Lower lobe of right lung (tissue), 2 donors: ENCODE results near the gene HPS6. TPM values are rescaled to one million over a fixed set of nuclear protein-coding genes. Genes with fewer than 3 reads are reported as not detected.

Experiments
- ATAC-seq, 2 donors: fragments of 200-7000 bp; cut with Tn5 transposase; one replicate each; pipeline ENCODE4 v1.9.1; 2020 to 2022; ENCODE audit warnings: mild to moderate bottlenecking in 2 of 2, moderate library complexity in 2 of 2
- DNase-seq: peaks from one replicate; pipeline ENCODE4 v3.0.0-alpha.2; 2020
- H3K27ac ChIP-seq: fragments of 200-600 bp; one replicate; pipeline ENCODE4 v1.8.0; 2022
- H3K27me3 ChIP-seq: fragments of 200-600 bp; one replicate; pipeline ENCODE4 v1.8.0; 2022; ENCODE audit warnings: low read depth
- H3K36me3 ChIP-seq: fragments of 200-600 bp; one replicate; pipeline ENCODE4 v1.8.0; 2022; ENCODE audit warnings: mild to moderate bottlenecking
- H3K4me1 ChIP-seq: fragments of 200-600 bp; one replicate; pipeline ENCODE4 v1.8.0; 2022
- H3K4me3 ChIP-seq: fragments of 200-600 bp; one replicate; pipeline ENCODE4 v1.8.0; 2022; ENCODE audit warnings: mild to moderate bottlenecking
- H3K9me3 ChIP-seq: fragments of 200-600 bp; one replicate; pipeline ENCODE4 v1.8.0; 2022
- intact Hi-C: fragments of 100-400 bp; cut with DNase I; formaldehyde crosslinking; loops from one replicate; pipeline ENCODE4 v1.11.0; 2022
- total RNA-seq: library from RNA; stranded (reverse); fragmentation: NEBNext Ultra II Directional; extraction: Animal tissue kit (Norgen Biotek cat#: 25700); gene quantifications from one replicate; pipeline ENCODE4 v1.2.1, GENCODE V29; 2021
- TF ChIP-seq, protein P1 (sequence below): fragments of 200-600 bp; IDR thresholded peaks from one replicate; pipeline ENCODE4 v1.8.0; 2022; ENCODE audit warnings: antibody characterized with exemption, mild to moderate bottlenecking
- donor health status: DM: no; HTN: yes; CAD: no; lungs with severe emphysema.

HPS6 gene
- total RNA-seq, 1 donor from 2014 or later, result 21.8 TPM

- TF ChIP-seq, protein P1, sequence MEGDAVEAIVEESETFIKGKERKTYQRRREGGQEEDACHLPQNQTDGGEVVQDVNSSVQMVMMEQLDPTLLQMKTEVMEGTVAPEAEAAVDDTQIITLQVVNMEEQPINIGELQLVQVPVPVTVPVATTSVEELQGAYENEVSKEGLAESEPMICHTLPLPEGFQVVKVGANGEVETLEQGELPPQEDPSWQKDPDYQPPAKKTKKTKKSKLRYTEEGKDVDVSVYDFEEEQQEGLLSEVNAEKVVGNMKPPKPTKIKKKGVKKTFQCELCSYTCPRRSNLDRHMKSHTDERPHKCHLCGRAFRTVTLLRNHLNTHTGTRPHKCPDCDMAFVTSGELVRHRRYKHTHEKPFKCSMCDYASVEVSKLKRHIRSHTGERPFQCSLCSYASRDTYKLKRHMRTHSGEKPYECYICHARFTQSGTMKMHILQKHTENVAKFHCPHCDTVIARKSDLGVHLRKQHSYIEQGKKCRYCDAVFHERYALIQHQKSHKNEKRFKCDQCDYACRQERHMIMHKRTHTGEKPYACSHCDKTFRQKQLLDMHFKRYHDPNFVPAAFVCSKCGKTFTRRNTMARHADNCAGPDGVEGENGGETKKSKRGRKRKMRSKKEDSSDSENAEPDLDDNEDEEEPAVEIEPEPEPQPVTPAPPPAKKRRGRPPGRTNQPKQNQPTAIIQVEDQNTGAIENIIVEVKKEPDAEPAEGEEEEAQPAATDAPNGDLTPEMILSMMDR, result no peak
- no peaks in the 10 kb centered on the region for H3K4me1 ChIP-seq
- H3K36me3 ChIP-seq, result peaks cover 13% of the 10 kb centered on the region
- no peak overlapping the region for H3K27ac ChIP-seq
- no peak overlapping the region for H3K4me3 ChIP-seq
- no peaks in the 10 kb centered on the region for H3K27me3 ChIP-seq
- H3K9me3 ChIP-seq, result no peaks in the 10 kb centered on the region
- intact Hi-C loops, result no loop called here
- DNase-seq (no peak), ATAC-seq (no peak)
Observed at GRCh38 chr10:102096449-102096848, 31.3 kb downstream of the HPS6 start.

- Histone ChIP-seq H3K4me3 (no peak overlapping the region), H3K27ac (no peak overlapping the region), H3K4me1 (no peaks in the 10 kb centered on the region), H3K27me3 (no peaks in the 10 kb centered on the region), H3K36me3 (peaks cover 24% of the 10 kb centered on the region), H3K9me3 (no peaks in the 10 kb centered on the region)
- TF ChIP-seq, protein P1, result no peak
- intact Hi-C loops, result no loop called here
- ATAC-seq, result no peak
- no peak for DNase-seq
Observed at GRCh38 chr10:102101152-102101551, 36.0 kb downstream of the HPS6 start.

GRCh38 chr10:102102421-102102820 is 37.3 kb downstream of the HPS6 start:
- Histone ChIP-seq H3K27ac (no peak overlapping the region), H3K4me3 (no peak overlapping the region), H3K9me3 (no peaks in the 10 kb centered on the region), H3K36me3 (peaks cover 37% of the 10 kb centered on the region), H3K4me1 (no peaks in the 10 kb centered on the region), H3K27me3 (no peaks in the 10 kb centered on the region)
- ATAC-seq (no peak), DNase-seq (no peak)
- intact Hi-C loops, result no loop called here
- TF ChIP-seq, protein P1, result no peak

DNA sequence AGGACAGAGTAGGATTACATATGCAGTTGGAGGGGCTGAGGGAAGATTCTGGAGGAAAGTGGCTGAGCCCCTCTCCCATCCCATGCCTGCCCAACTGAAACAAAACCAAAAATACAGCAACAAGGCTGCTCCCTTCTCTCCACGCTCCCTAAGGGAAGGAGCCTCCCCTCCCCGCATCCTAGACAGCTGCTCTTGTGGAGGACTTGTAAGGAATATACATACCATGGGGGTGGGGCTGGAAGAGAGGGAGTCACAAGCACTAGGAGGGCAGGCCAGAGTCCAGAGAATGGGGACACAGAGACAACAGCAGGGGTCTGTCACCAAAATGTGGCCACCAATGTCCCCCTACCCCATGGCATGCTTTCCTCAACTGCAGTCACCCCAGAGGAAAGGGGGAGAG is 41.8 kb downstream of the HPS6 start:
- intact Hi-C loops, result no loop called here
- no peak for DNase-seq
- H3K27ac ChIP-seq, result no peak overlapping the region
- no peak overlapping the region for H3K4me3 ChIP-seq
- TF ChIP-seq, protein P1, result no peak
- peaks cover 3% of the 10 kb centered on the region for H3K4me1 ChIP-seq
- peaks cover 63% of the 10 kb centered on the region for H3K36me3 ChIP-seq
- H3K9me3 ChIP-seq, result no peaks in the 10 kb centered on the region
- ATAC-seq, result no peak
- H3K27me3 ChIP-seq, result no peaks in the 10 kb centered on the region

DNA sequence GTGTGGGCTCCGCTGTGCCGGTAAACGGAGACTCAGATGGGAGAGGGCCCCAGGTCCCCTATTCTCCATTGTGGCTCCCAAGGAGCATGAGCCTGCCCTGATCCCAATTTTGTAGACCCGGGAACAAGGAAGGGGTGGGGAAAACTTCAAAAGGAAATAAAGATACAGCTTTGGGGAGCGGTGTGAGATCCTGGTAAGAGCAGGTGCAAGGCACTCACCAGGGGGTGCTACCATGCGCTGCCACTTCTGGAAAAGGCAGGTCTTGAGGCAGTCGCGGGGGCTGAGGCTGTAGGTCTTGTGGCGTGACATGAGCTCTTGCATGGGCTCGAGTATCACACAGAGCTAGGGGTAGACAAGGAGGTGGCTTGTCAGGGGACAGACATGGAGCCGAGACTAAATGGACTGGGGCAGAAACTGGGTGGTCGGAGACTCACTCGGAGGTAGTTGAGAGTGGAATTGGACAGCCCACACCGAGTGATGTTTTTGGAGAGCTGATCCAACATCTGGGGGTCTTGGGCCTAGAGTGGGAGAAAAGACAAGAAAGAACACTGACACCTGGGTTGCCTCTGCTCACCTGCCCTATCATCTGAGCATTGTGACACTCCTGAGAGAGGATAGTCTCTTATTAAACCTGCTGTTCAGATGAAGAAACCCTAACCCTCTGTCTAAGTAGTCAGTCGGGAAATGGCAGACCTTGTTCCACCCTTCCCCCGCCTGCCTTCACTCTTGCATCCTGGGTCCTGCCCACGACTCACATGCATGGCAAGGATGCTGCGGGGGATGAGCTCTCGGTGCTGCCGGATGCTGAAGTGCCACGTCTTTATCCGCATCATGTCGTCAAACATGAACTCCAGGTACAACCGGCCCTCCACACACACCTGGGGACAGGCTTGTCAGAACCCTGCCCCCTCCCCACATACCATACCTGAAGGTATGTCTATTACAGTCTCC is 44.3 kb downstream of the HPS6 start:
- peaks cover 60% of the 10 kb centered on the region for H3K36me3 ChIP-seq
- no peak overlapping the region for H3K4me3 ChIP-seq
- intact Hi-C loops, result no loop called here
- H3K27ac ChIP-seq, result no peak overlapping the region
- no peak for ATAC-seq
- peaks cover 28% of the 10 kb centered on the region for H3K4me1 ChIP-seq
- TF ChIP-seq, protein P1, result no peak
- H3K27me3 ChIP-seq, result no peaks in the 10 kb centered on the region
- H3K9me3 ChIP-seq, result no peaks in the 10 kb centered on the region
- no peak for DNase-seq
